ENCODE data around the gene MPP3.
A peak's percentile ranks its signal among the peaks of the same experiment; 100 is the strongest.

Gene MPP3

DNA sequence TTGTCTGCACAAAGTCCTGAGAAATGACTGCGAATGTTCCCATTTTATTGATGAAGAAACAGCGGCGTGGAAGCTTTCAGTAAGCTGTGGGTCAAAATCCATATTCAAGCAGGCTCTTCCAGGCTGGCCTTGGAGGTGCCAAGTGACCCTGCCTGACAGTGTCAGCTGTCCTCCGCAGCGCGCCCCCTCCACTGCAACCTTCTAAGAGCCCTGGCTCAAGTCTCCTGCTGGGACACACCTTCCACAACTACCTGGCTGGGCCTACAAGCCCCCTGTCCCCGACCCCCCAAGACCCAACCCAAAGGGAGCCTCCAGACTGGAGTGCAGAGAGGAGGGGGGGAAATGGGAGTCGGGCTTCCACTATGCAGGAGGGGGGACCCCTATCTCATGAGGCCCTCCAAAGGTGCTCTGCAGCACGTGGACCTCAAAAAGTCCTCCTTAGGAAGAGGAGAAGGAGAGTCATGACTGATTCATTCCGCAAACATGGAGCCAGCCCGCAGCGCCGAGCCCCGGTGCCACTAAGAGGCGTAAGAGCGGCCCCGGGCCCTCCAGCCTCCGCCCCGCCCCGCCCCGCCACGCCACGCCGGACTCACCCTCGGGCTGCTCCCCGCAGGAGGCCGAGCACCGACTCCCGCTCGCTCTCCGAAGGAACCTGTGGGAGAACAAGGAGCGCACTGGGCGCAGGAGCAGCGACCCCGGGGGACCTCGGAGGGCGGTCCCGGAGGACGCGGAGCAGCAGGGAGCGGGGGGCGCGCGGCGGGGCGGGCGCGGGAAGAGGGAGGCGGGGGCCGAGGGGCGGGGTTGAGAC lies 574 bp downstream of the MPP3 start:
- peak; percentile 67 for DNase-seq
- Histone ChIP-seq H3K27ac (peak overlapping the region; percentile 31), H3K36me3 (replicated peaks) (peaks cover 36% of the 10 kb centered on the region), H3K4me3 (ENCODE audit: low read depth, low read length) (peak overlapping the region; percentile 63), H3K27me3 (replicated peaks) (no peaks in the 10 kb centered on the region)
- in situ Hi-C loops (cut with HindIII; ENCODE audit: low pct_ligation_motif_present, low sequenced_read_pairs), result no loop called here
- TF ChIP-seq, protein P1, sequence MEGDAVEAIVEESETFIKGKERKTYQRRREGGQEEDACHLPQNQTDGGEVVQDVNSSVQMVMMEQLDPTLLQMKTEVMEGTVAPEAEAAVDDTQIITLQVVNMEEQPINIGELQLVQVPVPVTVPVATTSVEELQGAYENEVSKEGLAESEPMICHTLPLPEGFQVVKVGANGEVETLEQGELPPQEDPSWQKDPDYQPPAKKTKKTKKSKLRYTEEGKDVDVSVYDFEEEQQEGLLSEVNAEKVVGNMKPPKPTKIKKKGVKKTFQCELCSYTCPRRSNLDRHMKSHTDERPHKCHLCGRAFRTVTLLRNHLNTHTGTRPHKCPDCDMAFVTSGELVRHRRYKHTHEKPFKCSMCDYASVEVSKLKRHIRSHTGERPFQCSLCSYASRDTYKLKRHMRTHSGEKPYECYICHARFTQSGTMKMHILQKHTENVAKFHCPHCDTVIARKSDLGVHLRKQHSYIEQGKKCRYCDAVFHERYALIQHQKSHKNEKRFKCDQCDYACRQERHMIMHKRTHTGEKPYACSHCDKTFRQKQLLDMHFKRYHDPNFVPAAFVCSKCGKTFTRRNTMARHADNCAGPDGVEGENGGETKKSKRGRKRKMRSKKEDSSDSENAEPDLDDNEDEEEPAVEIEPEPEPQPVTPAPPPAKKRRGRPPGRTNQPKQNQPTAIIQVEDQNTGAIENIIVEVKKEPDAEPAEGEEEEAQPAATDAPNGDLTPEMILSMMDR (IDR thresholded peaks at IDR 0.05; ENCODE audit: low read depth, low read length, missing control alignments), result no peak

DNA sequence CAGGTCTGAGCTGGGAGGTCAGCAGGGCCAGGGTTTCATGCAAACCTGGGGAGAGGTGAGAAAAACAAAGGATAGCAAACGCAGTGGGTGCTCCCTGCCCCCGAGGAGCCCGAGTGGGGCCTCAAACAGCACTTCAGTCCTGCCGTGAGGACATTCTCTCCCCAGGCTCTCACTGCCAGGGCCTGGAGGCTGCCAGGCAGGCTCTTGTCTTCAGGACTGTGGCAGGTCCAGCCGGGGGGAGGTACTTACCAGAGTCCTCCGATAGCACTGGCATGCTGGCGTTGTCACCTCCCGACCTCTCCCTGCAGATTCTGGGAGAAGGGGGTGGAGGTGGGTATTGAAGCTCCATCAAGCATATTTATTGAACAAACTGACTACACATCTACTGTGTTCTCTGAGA lies 1.3 kb downstream of the MPP3 start:
- Histone ChIP-seq H3K36me3 (replicated peaks) (peaks cover 36% of the 10 kb centered on the region), H3K27me3 (replicated peaks) (no peaks in the 10 kb centered on the region), H3K4me3 (ENCODE audit: low read depth, low read length) (no peak overlapping the region), H3K27ac (no peak overlapping the region)
- TF ChIP-seq, protein P1 (IDR thresholded peaks at IDR 0.05; ENCODE audit: low read depth, low read length, missing control alignments), result no peak
- in situ Hi-C loops (cut with HindIII; ENCODE audit: low pct_ligation_motif_present, low sequenced_read_pairs), result no loop called here
- no peak for DNase-seq

DNA sequence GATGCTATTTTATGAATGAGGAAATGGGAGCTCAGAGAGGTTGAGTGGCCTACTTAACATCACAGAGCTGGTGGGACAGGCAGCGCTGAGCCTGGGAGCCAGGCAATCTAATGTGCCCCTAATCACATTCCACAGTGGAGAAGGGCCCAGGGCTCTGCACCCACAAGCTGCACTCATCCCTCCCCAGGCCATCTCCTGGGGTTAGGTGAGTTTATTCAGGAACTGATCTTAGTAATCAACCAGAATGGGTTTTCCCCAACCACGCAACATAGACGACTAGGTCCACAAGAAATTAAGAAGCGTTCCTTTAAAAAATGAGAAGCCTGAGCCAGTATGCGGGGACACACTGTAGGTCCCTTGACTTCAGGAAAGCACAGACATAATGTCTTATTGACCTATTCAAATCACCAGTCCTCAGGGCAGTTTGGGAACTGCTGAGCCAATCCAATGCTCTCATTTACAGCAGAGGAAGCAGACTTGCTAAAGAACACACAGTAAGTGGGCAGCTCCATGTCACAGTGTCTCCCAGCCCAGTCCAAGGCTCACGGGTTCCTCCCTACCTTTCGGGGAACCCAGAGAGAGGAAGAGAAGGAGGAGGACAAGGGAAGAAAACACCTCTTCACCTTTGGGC lies 2.3 kb downstream of the MPP3 start:
- Histone ChIP-seq H3K36me3 (replicated peaks) (peaks cover 43% of the 10 kb centered on the region), H3K27me3 (replicated peaks) (no peaks in the 10 kb centered on the region), H3K4me3 (ENCODE audit: low read depth, low read length) (no peak overlapping the region), H3K27ac (no peak overlapping the region)
- TF ChIP-seq, protein P1 (IDR thresholded peaks at IDR 0.05; ENCODE audit: low read depth, low read length, missing control alignments), result no peak
- DNase-seq, result no peak
- in situ Hi-C loops (cut with HindIII; ENCODE audit: low pct_ligation_motif_present, low sequenced_read_pairs), result no loop called here

DNA sequence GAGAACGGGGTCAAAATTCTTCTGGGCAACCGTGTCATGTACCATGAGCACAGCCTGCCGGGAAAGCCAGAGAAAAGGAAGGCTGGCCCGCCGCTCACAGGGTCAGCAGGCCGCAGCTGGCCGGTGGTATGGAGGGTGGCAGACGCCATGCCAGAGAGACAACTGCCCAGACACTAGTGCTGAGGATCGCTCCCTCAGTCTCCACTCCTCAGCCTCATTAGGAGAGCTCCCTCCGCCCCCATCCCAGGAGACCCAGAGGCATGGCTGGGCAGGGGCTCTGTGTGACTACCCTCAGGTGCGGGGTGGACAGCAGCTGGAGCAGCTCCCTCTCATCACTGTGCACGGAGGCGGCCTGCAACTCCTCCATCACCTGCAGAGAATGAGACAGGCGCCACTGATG lies 3.2 kb downstream of the MPP3 start:
- in situ Hi-C loops (cut with HindIII; ENCODE audit: low pct_ligation_motif_present, low sequenced_read_pairs), result no loop called here
- peaks cover 50% of the 10 kb centered on the region for H3K36me3 ChIP-seq (replicated peaks)
- no peaks in the 10 kb centered on the region for H3K27me3 ChIP-seq (replicated peaks)
- no peak overlapping the region for H3K4me3 ChIP-seq (ENCODE audit: low read depth, low read length)
- H3K27ac ChIP-seq, result no peak overlapping the region
- no peak for DNase-seq
- TF ChIP-seq, protein P1 (IDR thresholded peaks at IDR 0.05; ENCODE audit: low read depth, low read length, missing control alignments), result no peak

DNA sequence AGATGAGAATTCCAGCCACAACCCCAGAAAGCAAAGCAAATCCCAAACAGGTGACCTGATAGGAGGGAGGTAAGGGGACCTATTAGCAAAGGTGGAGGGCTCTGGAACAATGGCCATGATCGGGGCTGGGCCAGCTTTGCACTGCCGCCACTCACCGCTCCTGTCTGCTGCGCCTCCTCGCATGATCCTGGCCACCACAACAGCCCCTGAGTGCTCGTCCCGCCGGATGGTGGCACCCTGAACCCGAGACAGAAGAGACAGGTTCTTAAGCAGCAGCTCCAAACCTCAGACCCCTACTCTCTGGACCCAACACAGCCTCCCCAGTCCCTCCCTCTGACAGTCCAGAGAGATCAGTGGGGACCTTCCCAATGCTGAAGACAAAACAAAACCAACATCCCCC lies 5.3 kb downstream of the MPP3 start:
- no peaks in the 10 kb centered on the region for H3K27me3 ChIP-seq (replicated peaks)
- no peak overlapping the region for H3K4me3 ChIP-seq (ENCODE audit: low read depth, low read length)
- TF ChIP-seq, protein P1 (IDR thresholded peaks at IDR 0.05; ENCODE audit: low read depth, low read length, missing control alignments), result no peak
- peaks cover 56% of the 10 kb centered on the region for H3K36me3 ChIP-seq (replicated peaks)
- in situ Hi-C loops (cut with HindIII; ENCODE audit: low pct_ligation_motif_present, low sequenced_read_pairs), result no loop called here
- no peak overlapping the region for H3K27ac ChIP-seq
- DNase-seq, result no peak
